Muscle of leg (tissue), 11 donors: ENCODE measurements around the gene HIVEP1. TPM values are rescaled to one million over a fixed set of nuclear protein-coding genes. Genes with fewer than 3 reads are reported as not detected.

Source experiments
- DNase-seq: peaks from one replicate; pipeline ENCODE4 v3.0.0; 2013
- H3K27ac ChIP-seq: one replicate; pipeline ENCODE4 v1.5.1; 2013; ENCODE audit warnings: mild to moderate bottlenecking, low read length, control low read depth
- H3K27me3 ChIP-seq: one replicate; pipeline ENCODE4 v1.6.1; 2013; ENCODE audit warnings: low read length; ENCODE audit not compliant: control insufficient read depth, insufficient read depth
- H3K36me3 ChIP-seq: one replicate; pipeline ENCODE4 v1.6.1; 2013; ENCODE audit warnings: low read length; ENCODE audit not compliant: control insufficient read depth, insufficient read depth
- H3K4me1 ChIP-seq: one replicate; pipeline ENCODE4 v1.6.1; 2013; ENCODE audit warnings: low read length; ENCODE audit not compliant: control insufficient read depth, insufficient read depth
- H3K4me3 ChIP-seq: one replicate; pipeline ENCODE4 v1.5.1; 2013; ENCODE audit warnings: low read length, control low read depth
- H3K9me3 ChIP-seq: replicated peaks from 2 replicates; pipeline ENCODE4 v1.6.1; 2013; ENCODE audit warnings: low read depth, low read length; ENCODE audit not compliant: control insufficient read depth
- WGBS: methylation state at CpG from one replicate; pipeline ENCODE4 v1.1.5; 2013; ENCODE audit warnings: missing lambda C conversion rate; ENCODE audit not compliant: insufficient coverage; 5-methylcytosine and 5-hydroxymethylcytosine counted together
- polyA plus RNA-seq, 8 donors: library from polyadenylated mRNA; unstranded; fragments of 120-200 nt; gene quantifications; one replicate each; pipeline versions ENCODE4 v1.2.1 to v1.2.3, GENCODE V29; 2013; ENCODE audit warnings: inconsistent platforms in 1 of 8, low replicate concordance in 1 of 8; ENCODE audit not compliant: insufficient read length in 8 of 8, insufficient read depth in 1 of 8
- total RNA-seq: library from RNA; stranded (reverse); fragments of 120-200 nt; gene quantifications from one replicate; pipeline ENCODE4 v1.2.4, GENCODE V29; 2013

Gene HIVEP1
- total and polyA plus RNA-seq, 9 donors, result 16.7 to 27.8 (median 20.7) TPM

DNA sequence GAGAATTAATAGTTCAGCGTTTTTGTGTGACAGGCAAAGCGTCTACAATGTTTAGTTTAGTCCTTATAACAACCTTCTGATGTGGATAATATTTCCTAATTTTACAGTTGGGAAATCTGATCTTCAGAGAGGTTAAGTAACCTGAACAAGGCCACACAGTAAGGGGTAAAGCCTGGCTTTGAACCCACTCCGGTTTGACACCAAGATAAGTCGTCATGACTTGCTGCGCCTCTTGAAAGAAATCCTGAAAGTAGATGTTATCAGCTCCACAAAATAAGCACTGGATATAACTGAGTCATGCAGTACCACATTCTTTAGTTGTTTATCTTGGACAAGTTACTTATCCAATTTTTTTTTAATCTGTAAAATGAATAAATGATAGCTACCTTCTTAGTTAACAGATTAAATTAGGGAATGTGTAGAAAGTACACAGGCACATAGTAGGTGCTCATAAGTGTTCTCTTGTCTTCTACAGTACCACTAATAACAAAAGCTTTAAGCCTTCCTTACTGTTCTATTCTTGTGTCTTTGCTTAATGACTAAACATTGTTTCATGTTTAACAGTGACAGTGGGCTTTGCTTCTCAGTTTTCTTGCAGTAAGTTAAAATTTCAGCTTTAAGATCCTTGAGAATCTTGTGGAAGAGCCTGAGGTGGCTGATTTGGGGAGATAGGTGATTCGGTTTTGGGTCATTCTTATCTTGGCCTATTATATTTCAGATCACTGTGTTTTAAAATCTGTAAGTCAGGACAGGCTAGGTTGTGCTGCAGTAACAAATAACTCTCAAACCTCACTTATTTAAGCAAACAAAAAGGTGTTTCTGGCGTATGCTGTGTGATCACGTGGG lies 2.1 kb downstream of the HIVEP1 start:
- no peak for DNase-seq
- Histone ChIP-seq H3K4me1 (peaks cover 6% of the 10 kb centered on the region), H3K9me3 (no peaks in the 10 kb centered on the region), H3K27me3 (no peaks in the 10 kb centered on the region), H3K36me3 (peaks cover 24% of the 10 kb centered on the region), H3K4me3 (no peak overlapping the region), H3K27ac (peak overlapping the region; percentile 97)
- WGBS, result 80% methylated on average over 1 of the region's 8 CpGs

DNA sequence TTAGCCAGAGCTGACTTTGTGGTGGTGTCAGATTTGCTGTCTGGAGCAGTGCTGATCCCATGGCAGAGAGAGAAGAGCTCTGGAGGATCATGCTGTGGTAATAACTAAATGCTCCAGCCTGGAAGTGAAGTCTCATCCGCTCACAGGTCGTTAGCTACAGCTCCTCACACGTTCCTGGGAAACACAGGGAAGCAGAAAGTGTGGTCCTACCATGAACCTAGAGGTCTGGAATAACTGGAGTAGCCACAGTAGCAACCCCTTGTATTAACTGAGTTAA lies 2.7 kb downstream of the HIVEP1 start:
- H3K27ac ChIP-seq, result no peak overlapping the region
- H3K36me3 ChIP-seq, result peaks cover 26% of the 10 kb centered on the region
- H3K4me1 ChIP-seq, result peaks cover 6% of the 10 kb centered on the region
- WGBS, result 85% methylated on average over 3 of the region's 3 CpGs
- no peak overlapping the region for H3K4me3 ChIP-seq
- no peaks in the 10 kb centered on the region for H3K9me3 ChIP-seq
- no peak for DNase-seq
- no peaks in the 10 kb centered on the region for H3K27me3 ChIP-seq

DNA sequence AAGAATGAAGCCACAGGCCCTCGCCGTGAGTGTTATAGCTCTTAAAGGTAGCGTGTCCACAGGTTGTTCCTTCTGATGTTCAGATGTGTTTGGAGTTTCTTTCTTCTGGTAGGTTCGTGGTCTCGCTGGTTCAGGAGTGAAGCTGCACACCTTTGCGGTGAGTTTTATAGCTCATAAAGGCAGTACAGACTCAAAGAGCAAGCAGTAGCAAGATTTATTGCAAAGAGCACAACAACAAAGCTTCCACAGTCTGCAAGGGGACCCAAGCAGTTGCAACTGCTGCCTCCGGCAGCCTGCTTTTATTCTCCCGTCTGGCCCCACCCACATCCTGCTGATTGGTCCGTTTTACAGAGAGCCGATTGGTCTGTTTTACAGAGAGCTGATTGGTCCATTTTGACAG lies 5.2 kb downstream of the HIVEP1 start:
- 90% methylated on average over 4 of the region's 10 CpGs for WGBS
- H3K9me3 ChIP-seq, result no peaks in the 10 kb centered on the region
- no peak overlapping the region for H3K27ac ChIP-seq
- no peak for DNase-seq
- H3K4me1 ChIP-seq, result no peaks in the 10 kb centered on the region
- no peak overlapping the region for H3K4me3 ChIP-seq
- H3K36me3 ChIP-seq, result peaks cover 38% of the 10 kb centered on the region
- no peaks in the 10 kb centered on the region for H3K27me3 ChIP-seq

DNA sequence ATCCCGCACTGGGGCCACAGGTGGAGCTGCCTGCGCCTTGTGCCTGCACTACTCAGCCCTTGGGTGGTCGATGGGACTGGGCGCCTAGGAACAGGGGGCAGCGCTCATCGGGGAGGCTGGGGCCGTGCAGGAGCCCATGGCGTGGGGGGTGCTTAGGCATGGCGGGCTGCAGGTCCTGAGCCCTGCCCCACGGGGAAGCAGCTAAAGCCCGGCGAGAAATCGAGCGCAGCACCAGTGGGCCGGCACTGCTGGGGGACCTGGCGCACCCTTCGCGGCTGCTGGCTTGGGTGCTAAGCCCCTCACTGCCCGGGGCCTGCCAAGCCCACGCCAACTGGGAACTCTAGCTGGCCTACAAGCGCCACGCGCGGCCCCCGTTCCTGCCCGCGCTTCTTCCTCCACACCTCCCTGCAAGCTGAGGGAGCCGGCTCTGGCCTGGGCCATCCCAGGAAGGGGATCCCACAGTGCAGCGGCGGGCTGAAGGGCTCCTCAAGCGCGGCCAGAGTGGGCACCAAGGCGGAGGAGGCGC lies 5.8 kb downstream of the HIVEP1 start:
- peaks cover 38% of the 10 kb centered on the region for H3K36me3 ChIP-seq
- no peak overlapping the region for H3K27ac ChIP-seq
- 95% methylated on average over 27 of the region's 34 CpGs for WGBS
- no peaks in the 10 kb centered on the region for H3K4me1 ChIP-seq
- H3K4me3 ChIP-seq, result no peak overlapping the region
- no peaks in the 10 kb centered on the region for H3K9me3 ChIP-seq
- no peak for DNase-seq
- no peaks in the 10 kb centered on the region for H3K27me3 ChIP-seq

DNA sequence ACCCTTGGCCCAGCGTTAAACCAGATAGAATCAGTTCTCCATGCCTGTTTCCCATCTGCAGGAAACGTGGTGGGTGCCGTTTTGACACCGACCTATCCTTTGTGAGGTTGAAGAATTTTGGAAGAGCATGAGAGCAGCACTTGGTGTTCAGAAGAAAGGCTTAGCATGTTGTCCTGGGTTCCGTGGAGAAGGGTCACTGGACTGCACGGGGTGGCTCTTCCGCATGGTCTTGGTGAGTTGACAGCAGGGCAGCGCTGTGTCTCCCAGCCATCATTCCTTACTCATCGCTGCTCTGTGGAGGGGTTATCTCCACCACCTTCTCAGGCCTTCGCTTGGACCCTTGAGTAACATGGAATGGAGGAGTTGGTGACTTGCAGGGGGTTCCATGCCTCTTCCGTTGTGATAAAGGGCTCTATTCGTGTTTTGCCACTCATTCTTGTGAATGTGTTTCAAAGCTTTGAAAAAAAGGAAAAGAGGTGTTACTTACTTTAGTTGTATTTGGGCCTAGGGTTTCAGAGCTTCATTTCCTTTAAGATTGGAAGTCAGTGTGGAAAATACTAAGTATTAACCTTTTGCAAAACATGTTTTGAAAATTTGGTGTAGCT lies 8.2 kb downstream of the HIVEP1 start:
- 87% methylated on average over 6 of the region's 12 CpGs for WGBS
- H3K27ac ChIP-seq, result no peak overlapping the region
- DNase-seq, result peak; percentile 33

DNA sequence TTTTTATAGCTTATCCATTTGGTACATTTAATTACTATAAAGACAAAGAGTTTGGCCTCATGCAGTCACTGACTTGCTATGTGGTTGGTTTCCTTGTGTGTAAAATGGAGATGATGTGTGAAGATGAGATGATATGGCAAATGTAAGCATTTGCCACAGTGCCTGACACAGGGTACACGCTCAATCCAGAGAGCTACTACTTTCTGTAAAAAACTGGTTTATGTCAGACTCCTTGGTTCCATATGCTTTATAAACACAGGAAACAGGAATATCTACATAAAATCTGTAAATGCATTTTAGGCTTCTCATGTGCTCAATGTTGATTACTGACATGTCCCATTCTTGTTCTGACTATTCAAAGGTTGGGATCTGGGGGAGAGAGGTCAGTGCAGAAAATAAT lies 10.4 kb downstream of the HIVEP1 start:
- H3K27ac ChIP-seq, result no peak overlapping the region
- DNase-seq, result no peak
- no peak overlapping the region for H3K4me3 ChIP-seq
- H3K9me3 ChIP-seq, result no peaks in the 10 kb centered on the region
- WGBS, result no CpG with 5 or more reads among the region's 1 CpG
- no peaks in the 10 kb centered on the region for H3K4me1 ChIP-seq
- no peaks in the 10 kb centered on the region for H3K27me3 ChIP-seq
- H3K36me3 ChIP-seq, result peaks cover 27% of the 10 kb centered on the region

More for the DNA sequence above, 8.2 kb downstream of the HIVEP1 start:
- no peaks in the 10 kb centered on the region for H3K4me1 ChIP-seq
- peaks cover 35% of the 10 kb centered on the region for H3K36me3 ChIP-seq
- no peaks in the 10 kb centered on the region for H3K9me3 ChIP-seq
- no peaks in the 10 kb centered on the region for H3K27me3 ChIP-seq
- no peak overlapping the region for H3K4me3 ChIP-seq

GRCh38 chr6:12022953-12023388 lies 10.9 kb downstream of the HIVEP1 start:
- no peaks in the 10 kb centered on the region for H3K4me1 ChIP-seq
- 83% methylated on average over 1 of the region's 7 CpGs for WGBS
- H3K4me3 ChIP-seq, result no peak overlapping the region
- H3K9me3 ChIP-seq, result no peaks in the 10 kb centered on the region
- no peak overlapping the region for H3K27ac ChIP-seq
- H3K27me3 ChIP-seq, result no peaks in the 10 kb centered on the region
- DNase-seq, result no peak
- peaks cover 24% of the 10 kb centered on the region for H3K36me3 ChIP-seq

DNA sequence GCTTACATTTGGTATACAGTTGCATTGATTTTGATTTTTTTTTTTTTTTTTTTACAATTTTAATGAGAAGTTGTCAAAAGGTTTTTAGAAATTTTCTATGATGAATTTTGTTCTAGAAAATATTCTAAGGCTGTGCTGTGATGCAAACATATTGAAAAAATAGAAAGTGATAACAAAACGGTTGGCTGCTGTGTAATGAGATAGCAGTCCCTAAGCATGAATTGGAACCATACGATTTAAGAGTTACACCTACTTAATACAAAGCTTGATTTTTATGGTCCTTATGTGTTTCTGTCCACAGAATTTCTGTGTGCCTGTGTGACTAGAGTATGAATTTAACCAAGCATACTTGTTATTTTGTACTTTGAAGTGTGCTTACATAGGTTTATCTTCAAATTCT lies 12.1 kb downstream of the HIVEP1 start:
- DNase-seq, result no peak
- no peaks in the 10 kb centered on the region for H3K4me1 ChIP-seq
- no peaks in the 10 kb centered on the region for H3K27me3 ChIP-seq
- H3K36me3 ChIP-seq, result peaks cover 18% of the 10 kb centered on the region
- H3K9me3 ChIP-seq, result no peaks in the 10 kb centered on the region
- no peak overlapping the region for H3K4me3 ChIP-seq
- no CpG with 5 or more reads among the region's 2 CpGs for WGBS
- H3K27ac ChIP-seq, result no peak overlapping the region

- H3K27ac ChIP-seq, result no peak overlapping the region
- no peak for DNase-seq
- no peak overlapping the region for H3K4me3 ChIP-seq
- H3K4me1 ChIP-seq, result no peaks in the 10 kb centered on the region
- H3K9me3 ChIP-seq, result no peaks in the 10 kb centered on the region
- peaks cover 16% of the 10 kb centered on the region for H3K36me3 ChIP-seq
- H3K27me3 ChIP-seq, result no peaks in the 10 kb centered on the region
- WGBS, result 100% methylated on average over 1 of the region's 4 CpGs
Observed at GRCh38 chr6:12024699-12025434, 12.8 kb downstream of the HIVEP1 start.

DNA sequence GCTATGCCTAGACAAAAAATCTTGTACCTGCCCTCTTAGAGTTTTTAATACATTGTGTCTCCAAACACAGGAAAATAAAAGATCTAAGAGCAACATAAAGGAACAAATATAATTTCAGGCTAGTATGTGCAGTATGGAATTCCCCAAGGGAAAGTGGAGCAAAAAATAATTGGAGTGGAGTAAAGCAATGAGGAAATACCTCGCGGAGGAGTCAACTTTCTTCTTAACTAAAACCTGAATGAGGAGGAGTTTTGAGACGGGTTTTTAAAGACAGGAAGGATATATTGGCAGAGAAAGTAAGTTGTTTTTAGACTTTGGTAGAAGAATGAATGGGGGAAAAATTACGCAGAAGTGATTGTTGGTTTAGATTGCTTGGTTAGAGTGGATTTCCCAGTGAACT lies 14.0 kb downstream of the HIVEP1 start:
- WGBS, result 60% methylated on average over 2 of the region's 4 CpGs
- H3K4me1 ChIP-seq, result no peaks in the 10 kb centered on the region
- H3K27me3 ChIP-seq, result no peaks in the 10 kb centered on the region
- DNase-seq, result no peak
- peaks cover 9% of the 10 kb centered on the region for H3K9me3 ChIP-seq
- peaks cover 12% of the 10 kb centered on the region for H3K36me3 ChIP-seq
- no peak overlapping the region for H3K27ac ChIP-seq
- no peak overlapping the region for H3K4me3 ChIP-seq
